ENCODE results near the gene PPIP5K2. TPM values are rescaled to one million over a fixed set of nuclear protein-coding genes. Genes with fewer than 3 reads are reported as not detected.

Gene PPIP5K2
- total RNA-seq, 1 experiment from 2014 or later: 67.2 TPM

DNA sequence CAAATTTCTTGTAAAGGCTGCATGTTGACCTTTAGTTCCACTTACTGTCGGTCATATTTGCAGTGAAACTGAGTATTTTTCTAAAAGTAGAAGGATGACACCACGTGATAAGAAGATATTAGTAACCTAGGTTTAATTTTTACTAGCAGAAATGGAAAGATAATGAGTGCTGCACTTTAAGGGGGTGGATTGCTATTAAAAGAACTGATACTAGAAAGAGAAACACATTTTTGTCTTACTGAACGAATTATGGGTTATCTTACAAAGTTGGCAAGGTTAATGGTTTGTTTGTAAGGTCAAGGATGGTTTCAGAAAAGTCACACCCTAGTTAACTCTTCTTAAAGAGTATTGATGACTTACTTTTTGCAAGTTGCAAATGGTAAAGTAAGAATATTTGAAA lies 140.8 kb downstream of the PPIP5K2 start:
- no peak for DNase-seq
- intact Hi-C loops (cut with micrococcal nuclease; ENCODE audit: unreplicated experiment): loop anchor here (5.0 kb wide), 1 partner anchor 86 kb away; no protein-coding TSS in a partner anchor
- Mint-ChIP-seq H3K4me3 (ENCODE audit: low read depth, unreplicated experiment) (peak overlapping the region; percentile 94), H3K36me3 (ENCODE audit: insufficient read depth, unreplicated experiment) (peaks cover 23% of the 10 kb centered on the region), H3K27ac (ENCODE audit: unreplicated experiment) (peak overlapping the region; percentile 32), H3K4me1 (ENCODE audit: low read depth, unreplicated experiment) (peaks cover 42% of the 10 kb centered on the region), H3K9me3 (ENCODE audit: low read depth, unreplicated experiment) (no peaks in the 10 kb centered on the region), H3K27me3 (ENCODE audit: unreplicated experiment) (no peaks in the 10 kb centered on the region)
- TSS peak; percentile 49 for BruUV-seq (replicated peaks)
- CTCF ChIA-PET: interaction anchor here (3.2 kb wide), 1 partner anchor 11 kb away, joined by 21 read pairs; no protein-coding TSS in a partner anchor
- TF ChIP-seq, protein P1, sequence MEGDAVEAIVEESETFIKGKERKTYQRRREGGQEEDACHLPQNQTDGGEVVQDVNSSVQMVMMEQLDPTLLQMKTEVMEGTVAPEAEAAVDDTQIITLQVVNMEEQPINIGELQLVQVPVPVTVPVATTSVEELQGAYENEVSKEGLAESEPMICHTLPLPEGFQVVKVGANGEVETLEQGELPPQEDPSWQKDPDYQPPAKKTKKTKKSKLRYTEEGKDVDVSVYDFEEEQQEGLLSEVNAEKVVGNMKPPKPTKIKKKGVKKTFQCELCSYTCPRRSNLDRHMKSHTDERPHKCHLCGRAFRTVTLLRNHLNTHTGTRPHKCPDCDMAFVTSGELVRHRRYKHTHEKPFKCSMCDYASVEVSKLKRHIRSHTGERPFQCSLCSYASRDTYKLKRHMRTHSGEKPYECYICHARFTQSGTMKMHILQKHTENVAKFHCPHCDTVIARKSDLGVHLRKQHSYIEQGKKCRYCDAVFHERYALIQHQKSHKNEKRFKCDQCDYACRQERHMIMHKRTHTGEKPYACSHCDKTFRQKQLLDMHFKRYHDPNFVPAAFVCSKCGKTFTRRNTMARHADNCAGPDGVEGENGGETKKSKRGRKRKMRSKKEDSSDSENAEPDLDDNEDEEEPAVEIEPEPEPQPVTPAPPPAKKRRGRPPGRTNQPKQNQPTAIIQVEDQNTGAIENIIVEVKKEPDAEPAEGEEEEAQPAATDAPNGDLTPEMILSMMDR (IDR thresholded peaks at IDR 0.05; ENCODE audit: unreplicated experiment): no peak

Other genes with a start within 250 kb of the PPIP5K2 start
- 10.3 and 12.0 TPM in 2 replicates for gene GIN1, start 163 bp upstream of the PPIP5K2 start, total RNA-seq (2022)
- gene MACIR, start 138.5 kb downstream of the PPIP5K2 start, total RNA-seq (2022): 24.5 and 25.2 TPM in 2 replicates